ENCODE measurements around the gene SLC39A8.

SLC39A8 gene

GRCh38 chr4:102217775-102218355 is 127.4 kb downstream of the SLC39A8 start:
- TF ChIP-seq CTCF (IDR thresholded peaks at IDR 0.05; ENCODE audit: low read depth, low read length, missing control alignments), result no peak
- H3K27ac ChIP-seq, result no peak overlapping the region
- DNase-seq, result no peak
- no peaks in the 10 kb centered on the region for H3K36me3 ChIP-seq (replicated peaks)
- in situ Hi-C loops (cut with HindIII; ENCODE audit: low pct_ligation_motif_present, low sequenced_read_pairs), result no loop called here
- H3K4me3 ChIP-seq (ENCODE audit: low read depth, low read length), result no peak overlapping the region
- H3K27me3 ChIP-seq (replicated peaks), result no peaks in the 10 kb centered on the region

GRCh38 chr4:102217345-102217744 is 127.9 kb downstream of the SLC39A8 start:
- Histone ChIP-seq H3K36me3 (replicated peaks) (no peaks in the 10 kb centered on the region), H3K27ac (no peak overlapping the region), H3K27me3 (replicated peaks) (no peaks in the 10 kb centered on the region), H3K4me3 (ENCODE audit: low read depth, low read length) (no peak overlapping the region)
- in situ Hi-C loops (cut with HindIII; ENCODE audit: low pct_ligation_motif_present, low sequenced_read_pairs), result no loop called here
- no peak for TF ChIP-seq CTCF (IDR thresholded peaks at IDR 0.05; ENCODE audit: low read depth, low read length, missing control alignments)
- no peak for DNase-seq

- Histone ChIP-seq H3K27me3 (replicated peaks) (no peaks in the 10 kb centered on the region), H3K4me3 (ENCODE audit: low read depth, low read length) (no peak overlapping the region), H3K27ac (no peak overlapping the region), H3K36me3 (replicated peaks) (no peaks in the 10 kb centered on the region)
- in situ Hi-C loops (cut with HindIII; ENCODE audit: low pct_ligation_motif_present, low sequenced_read_pairs), result no loop called here
- no peak for DNase-seq
- TF ChIP-seq CTCF (IDR thresholded peaks at IDR 0.05; ENCODE audit: low read depth, low read length, missing control alignments), result no peak
These were observed 128.6 kb downstream of the SLC39A8 start for GRCh38 chr4:102216666-102217065.

- Histone ChIP-seq H3K4me3 (ENCODE audit: low read depth, low read length) (no peak overlapping the region), H3K36me3 (replicated peaks) (no peaks in the 10 kb centered on the region), H3K27ac (no peak overlapping the region), H3K27me3 (replicated peaks) (no peaks in the 10 kb centered on the region)
- no peak for TF ChIP-seq CTCF (IDR thresholded peaks at IDR 0.05; ENCODE audit: low read depth, low read length, missing control alignments)
- DNase-seq, result no peak
- in situ Hi-C loops (cut with HindIII; ENCODE audit: low pct_ligation_motif_present, low sequenced_read_pairs), result no loop called here
These were observed 132.3 kb downstream of the SLC39A8 start for GRCh38 chr4:102213031-102213430.
